HepG2 (cell line): Measurements from ENCODE around the gene PALM. TPM values are rescaled to one million over a fixed set of nuclear protein-coding genes. Genes with fewer than 3 reads are reported as not detected.
A peak's percentile ranks its signal among the peaks of the same experiment; 100 is the strongest.

Experiments
- CCDC6 ChIP-seq: sonication (generic); formaldehyde crosslinking; IDR thresholded peaks from 2 replicates; pipeline ENCODE4 v1.8.1; 2022; ENCODE audit warnings: mild to moderate bottlenecking, missing genetic modification reagents, moderate library complexity
- CENPX ChIP-seq: sonication (generic); formaldehyde crosslinking; IDR thresholded peaks from 2 replicates; pipeline ENCODE4 v1.9.0; 2021; ENCODE audit warnings: mild to moderate bottlenecking, missing genetic modification reagents, moderate library complexity
- CTCF ChIP-seq: sonication (generic); formaldehyde crosslinking; IDR thresholded peaks from 2 replicates; pipeline ENCODE4 v1.5.0; 2020; ENCODE audit warnings: mild to moderate bottlenecking, missing genetic modification reagents, moderate library complexity
- DBP ChIP-seq: sonication (generic); formaldehyde crosslinking; IDR thresholded peaks from 2 replicates; pipeline ENCODE4 v1.4.0; 2020; ENCODE audit warnings: missing genetic modification reagents; ENCODE audit errors: not compliant biosample characterization
- ETV6 ChIP-seq: sonication (generic); formaldehyde crosslinking; conservative IDR thresholded peaks from 2 replicates; pipeline ENCODE4 v1.4.0; 2020; ENCODE audit warnings: missing genetic modification reagents
- HOXA9 ChIP-seq: sonication (generic); formaldehyde crosslinking; IDR thresholded peaks from 2 replicates; pipeline ENCODE4 v1.8.1; 2022; ENCODE audit warnings: missing genetic modification reagents, mild to moderate bottlenecking, moderate library complexity, borderline replicate concordance
- KAT8 ChIP-seq: IDR thresholded peaks from 2 replicates; pipeline ENCODE4 v1.6.1; 2016; ENCODE audit warnings: missing genetic modification reagents, missing compliant biosample characterization
- RFXAP ChIP-seq: sonication (generic); formaldehyde crosslinking; IDR thresholded peaks from 2 replicates; pipeline ENCODE4 v1.4.0; 2020; ENCODE audit warnings: missing genetic modification reagents, borderline replicate concordance
- SYNCRIP ChIP-seq: fragments of 200-400 bp; formaldehyde crosslinking; IDR thresholded peaks from 2 replicates; pipeline ENCODE4 v1.6.1; 2018; ENCODE audit warnings: mild to moderate bottlenecking, low read depth, low read length; ENCODE audit not compliant: insufficient read depth
- ZBTB26 ChIP-seq: IDR thresholded peaks from 2 replicates; pipeline ENCODE4 v1.6.1; 2016; ENCODE audit warnings: missing compliant biosample characterization, missing genetic modification reagents, borderline replicate concordance
- ZNF224 ChIP-seq: sonication (generic); formaldehyde crosslinking; IDR thresholded peaks from 2 replicates; pipeline ENCODE4 v1.5.0; 2020; ENCODE audit warnings: mild to moderate bottlenecking, missing genetic modification reagents
- ZNF484 ChIP-seq: sonication (generic); formaldehyde crosslinking; IDR thresholded peaks from 2 replicates; pipeline ENCODE4 v1.5.1; 2020; ENCODE audit warnings: mild to moderate bottlenecking, low read depth, missing genetic modification reagents, borderline replicate concordance
- ZNF691 ChIP-seq: sonication (generic); formaldehyde crosslinking; IDR thresholded peaks from 2 replicates; pipeline ENCODE4 v1.4.0; 2020; ENCODE audit warnings: missing genetic modification reagents, low read depth, mild to moderate bottlenecking, borderline replicate concordance
- ZNF768 ChIP-seq: sonication (generic); formaldehyde crosslinking; IDR thresholded peaks from 2 replicates; pipeline ENCODE4 v1.4.0; 2020; ENCODE audit warnings: missing genetic modification reagents
- polyA plus RNA-seq, 8 experiments: library from polyadenylated mRNA; depleted of rRNA in 3 of 8; stranded (reverse) in 7 of 8; unstranded in 1 of 8; fragments of >200 nt; fragmentation: Illumina TruSeq in 4 of 8; extraction: Trizol in 4 of 8; gene quantifications; 2 replicates each; pipeline versions ENCODE4 v1.2.1 to v1.2.3, GENCODE V29; 2011 to 2016; ENCODE audit warnings: low read depth in 4 of 8, missing spikeins in 1 of 8, mixed read lengths in 1 of 8; ENCODE audit not compliant: insufficient read depth in 1 of 8
- total RNA-seq, 5 experiments: library from RNA; depleted of rRNA; stranded (reverse); fragments of >200 nt; fragmentation: Illumina TruSeq; extraction: Trizol; gene quantifications; 2 replicates each; pipeline ENCODE4 v1.2.3, GENCODE V29; 2016; ENCODE audit warnings: low read depth in 1 of 5
- TF ChIP-seq, protein P1 (sequence below): sonication (generic); formaldehyde crosslinking; IDR thresholded peaks from 2 replicates; pipeline ENCODE4 v1.5.0; 2020; ENCODE audit warnings: missing genetic modification reagents
- TF ChIP-seq, protein P2 (sequence below): sonication (generic); formaldehyde crosslinking; IDR thresholded peaks from 2 replicates; pipeline ENCODE4 v1.4.0; 2020; ENCODE audit warnings: mild to moderate bottlenecking, missing genetic modification reagents, borderline replicate concordance
- TF ChIP-seq, protein P3 (sequence below): sonication (generic); formaldehyde crosslinking; IDR thresholded peaks from 2 replicates; pipeline ENCODE4 v1.5.0; 2020; ENCODE audit warnings: mild to moderate bottlenecking, low read depth, missing genetic modification reagents, borderline replicate concordance

Gene PALM
- total and polyA plus RNA-seq, 2 of the 13 experiments (the other 11 are each of a cell fraction or from before 2014, with no cell fraction given) = 4.0 to 9.7 TPM

- TF ChIP-seq CTCF (CRISPR knock-in tag) (peak; percentile 29; the same call in 1 of the 2 replicates), ZNF768 (CRISPR knock-in tag) (peak; percentile 54; the same call in 1 of the 2 replicates), ZNF484 (no peak), ETV6 (CRISPR knock-in tag) (peak; percentile 56; the same call in 1 of the 2 replicates), CENPX (CRISPR knock-in tag) (no peak), DBP (CRISPR knock-in tag) (no peak), HOXA9 (no peak), KAT8 (CRISPR knock-in tag) (peak; percentile 73), ZBTB26 (peak; percentile 64; the same call in 1 of the 2 replicates), ZNF691 (no peak; the same call in 1 of the 2 replicates), RFXAP (CRISPR knock-in tag) (peak; percentile 74; the same call in 1 of the 2 replicates), ZNF224 (CRISPR knock-in tag) (peak; percentile 78; the same call in 1 of the 2 replicates), CCDC6 (CRISPR knock-in tag) (peak; percentile 72), SYNCRIP (no peak)
- TF ChIP-seq, protein P1, sequence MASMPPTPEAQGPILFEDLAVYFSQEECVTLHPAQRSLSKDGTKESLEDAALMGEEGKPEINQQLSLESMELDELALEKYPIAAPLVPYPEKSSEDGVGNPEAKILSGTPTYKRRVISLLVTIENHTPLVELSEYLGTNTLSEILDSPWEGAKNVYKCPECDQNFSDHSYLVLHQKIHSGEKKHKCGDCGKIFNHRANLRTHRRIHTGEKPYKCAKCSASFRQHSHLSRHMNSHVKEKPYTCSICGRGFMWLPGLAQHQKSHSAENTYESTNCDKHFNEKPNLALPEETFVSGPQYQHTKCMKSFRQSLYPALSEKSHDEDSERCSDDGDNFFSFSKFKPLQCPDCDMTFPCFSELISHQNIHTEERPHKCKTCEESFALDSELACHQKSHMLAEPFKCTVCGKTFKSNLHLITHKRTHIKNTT (CRISPR knock-in tag) = no peak
- TF ChIP-seq, protein P2, sequence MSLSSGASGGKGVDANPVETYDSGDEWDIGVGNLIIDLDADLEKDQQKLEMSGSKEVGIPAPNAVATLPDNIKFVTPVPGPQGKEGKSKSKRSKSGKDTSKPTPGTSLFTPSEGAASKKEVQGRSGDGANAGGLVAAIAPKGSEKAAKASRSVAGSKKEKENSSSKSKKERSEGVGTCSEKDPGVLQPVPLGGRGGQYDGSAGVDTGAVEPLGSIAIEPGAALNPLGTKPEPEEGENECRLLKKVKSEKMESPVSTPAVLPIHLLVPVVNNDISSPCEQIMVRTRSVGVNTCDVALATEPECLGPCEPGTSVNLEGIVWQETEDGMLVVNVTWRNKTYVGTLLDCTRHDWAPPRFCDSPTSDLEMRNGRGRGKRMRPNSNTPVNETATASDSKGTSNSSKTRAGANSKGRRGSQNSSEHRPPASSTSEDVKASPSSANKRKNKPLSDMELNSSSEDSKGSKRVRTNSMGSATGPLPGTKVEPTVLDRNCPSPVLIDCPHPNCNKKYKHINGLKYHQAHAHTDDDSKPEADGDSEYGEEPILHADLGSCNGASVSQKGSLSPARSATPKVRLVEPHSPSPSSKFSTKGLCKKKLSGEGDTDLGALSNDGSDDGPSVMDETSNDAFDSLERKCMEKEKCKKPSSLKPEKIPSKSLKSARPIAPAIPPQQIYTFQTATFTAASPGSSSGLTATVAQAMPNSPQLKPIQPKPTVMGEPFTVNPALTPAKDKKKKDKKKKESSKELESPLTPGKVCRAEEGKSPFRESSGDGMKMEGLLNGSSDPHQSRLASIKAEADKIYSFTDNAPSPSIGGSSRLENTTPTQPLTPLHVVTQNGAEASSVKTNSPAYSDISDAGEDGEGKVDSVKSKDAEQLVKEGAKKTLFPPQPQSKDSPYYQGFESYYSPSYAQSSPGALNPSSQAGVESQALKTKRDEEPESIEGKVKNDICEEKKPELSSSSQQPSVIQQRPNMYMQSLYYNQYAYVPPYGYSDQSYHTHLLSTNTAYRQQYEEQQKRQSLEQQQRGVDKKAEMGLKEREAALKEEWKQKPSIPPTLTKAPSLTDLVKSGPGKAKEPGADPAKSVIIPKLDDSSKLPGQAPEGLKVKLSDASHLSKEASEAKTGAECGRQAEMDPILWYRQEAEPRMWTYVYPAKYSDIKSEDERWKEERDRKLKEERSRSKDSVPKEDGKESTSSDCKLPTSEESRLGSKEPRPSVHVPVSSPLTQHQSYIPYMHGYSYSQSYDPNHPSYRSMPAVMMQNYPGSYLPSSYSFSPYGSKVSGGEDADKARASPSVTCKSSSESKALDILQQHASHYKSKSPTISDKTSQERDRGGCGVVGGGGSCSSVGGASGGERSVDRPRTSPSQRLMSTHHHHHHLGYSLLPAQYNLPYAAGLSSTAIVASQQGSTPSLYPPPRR = peak; percentile 85
- TF ChIP-seq, protein P3, sequence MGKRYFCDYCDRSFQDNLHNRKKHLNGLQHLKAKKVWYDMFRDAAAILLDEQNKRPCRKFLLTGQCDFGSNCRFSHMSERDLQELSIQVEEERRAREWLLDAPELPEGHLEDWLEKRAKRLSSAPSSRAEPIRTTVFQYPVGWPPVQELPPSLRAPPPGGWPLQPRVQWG (CRISPR knock-in tag) = no peak
Observed at GRCh38 chr19:738509-739128, 29.9 kb downstream of the PALM start (continued).
